ENCODE measurements around the gene MIER1.

MIER1 gene

DNA sequence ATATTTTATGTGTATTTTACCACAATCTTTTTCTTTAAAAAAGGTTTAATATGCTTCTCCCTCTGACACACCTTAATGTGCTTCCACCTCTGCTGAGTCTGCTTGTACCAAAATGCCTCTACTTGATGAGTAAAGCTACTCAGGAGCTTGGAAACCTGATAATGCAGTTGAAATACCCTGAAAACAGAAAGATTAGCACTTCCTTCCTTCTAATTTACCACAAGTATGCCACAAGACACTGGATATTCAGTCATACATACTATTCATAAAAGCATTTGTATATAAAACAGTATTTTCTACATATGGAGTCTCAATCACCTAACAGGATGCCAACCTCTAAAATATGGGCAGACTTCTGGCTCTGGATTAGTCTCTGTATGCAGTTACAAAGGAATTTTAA is 74.2 kb downstream of the MIER1 start:
- Histone ChIP-seq H3K4me1 (ENCODE audit: insufficient read depth, low read length) (peaks cover 6% of the 10 kb centered on the region; the same call in 1 of the 2 replicates), H3K9me3 (ENCODE audit: control insufficient read depth, insufficient read depth, low read length) (no peaks in the 10 kb centered on the region), H3K36me3 (ENCODE audit: insufficient read depth, low read length) (no peaks in the 10 kb centered on the region), H3K9ac (ENCODE audit: low read depth, low read length) (no peak overlapping the region)

DNA sequence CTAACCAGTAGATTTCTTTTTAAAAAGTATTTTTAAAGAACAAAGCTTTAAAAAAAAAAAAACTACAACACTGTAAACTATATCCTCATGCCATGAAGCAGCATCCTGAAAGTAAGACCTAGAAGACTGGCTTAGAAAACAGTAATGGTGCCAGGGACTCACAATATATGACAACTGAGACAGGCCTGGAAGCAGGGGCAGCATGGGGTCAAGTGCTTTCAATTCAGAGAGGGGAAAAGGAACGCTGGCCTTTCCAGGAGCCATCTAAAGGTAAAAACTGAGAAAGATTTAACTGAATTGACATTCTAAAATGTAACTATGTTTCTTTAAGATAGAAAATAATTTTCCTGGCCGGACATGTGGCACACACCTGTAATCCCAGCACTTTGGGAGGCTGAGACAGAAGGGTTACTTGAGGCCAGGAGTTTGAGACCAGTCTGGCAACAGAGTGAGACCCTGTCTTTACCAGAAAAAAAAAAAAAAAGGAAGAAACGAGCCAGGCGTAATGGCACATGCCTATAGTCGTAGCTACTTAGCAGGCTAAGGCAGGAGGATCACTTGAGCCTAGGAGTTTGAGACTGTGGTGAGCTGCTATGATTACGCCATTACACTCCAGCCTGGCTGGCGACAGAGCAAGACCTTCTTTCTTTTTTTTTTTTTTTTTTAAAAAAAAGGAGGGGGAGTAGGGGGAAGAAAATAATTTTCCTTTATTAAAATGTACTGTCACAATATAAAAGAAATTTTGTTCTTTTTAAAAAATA is 75.0 kb downstream of the MIER1 start:
- Histone ChIP-seq H3K4me1 (ENCODE audit: insufficient read depth, low read length) (peaks cover 6% of the 10 kb centered on the region; the same call in 1 of the 2 replicates), H3K9ac (ENCODE audit: low read depth, low read length) (no peak overlapping the region), H3K9me3 (ENCODE audit: control insufficient read depth, insufficient read depth, low read length) (no peaks in the 10 kb centered on the region), H3K36me3 (ENCODE audit: insufficient read depth, low read length) (no peaks in the 10 kb centered on the region)

DNA sequence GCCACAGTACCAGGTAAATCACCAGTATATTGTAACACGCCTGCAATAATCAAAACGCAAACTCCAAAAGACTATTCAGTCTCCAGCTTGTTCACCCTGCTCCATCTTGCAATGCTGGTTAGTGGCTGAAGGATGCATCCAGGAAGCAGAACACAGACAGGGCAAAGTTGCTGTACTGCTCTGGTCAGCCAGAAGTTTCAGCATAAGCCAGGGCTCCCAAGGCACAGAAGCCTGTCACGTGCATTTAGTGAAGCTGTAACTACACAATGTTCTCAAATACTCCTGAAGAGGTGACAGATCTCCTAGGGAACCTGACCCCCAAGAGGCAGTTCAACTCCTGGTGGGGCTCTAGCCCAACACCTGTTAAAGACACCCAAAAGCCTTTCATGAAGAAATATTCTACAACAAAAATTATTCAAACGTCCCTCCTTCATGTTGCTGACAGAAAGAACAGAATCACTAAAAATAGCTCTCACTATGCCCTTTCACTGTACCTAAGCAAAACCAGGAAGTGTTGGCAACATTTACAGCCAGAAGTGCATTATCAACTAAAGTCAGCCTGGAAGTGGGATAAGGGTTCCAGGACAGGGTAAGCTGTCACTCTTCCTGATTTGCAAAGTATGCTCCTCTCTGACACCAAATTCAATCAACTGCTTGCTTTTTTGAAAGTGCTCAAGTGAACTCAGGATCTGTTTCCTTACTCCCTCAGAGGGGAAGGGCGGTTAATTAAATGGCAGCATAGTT is 77.1 kb downstream of the MIER1 start:
- no peaks in the 10 kb centered on the region for H3K36me3 ChIP-seq (ENCODE audit: insufficient read depth, low read length)
- no peaks in the 10 kb centered on the region for H3K9me3 ChIP-seq (ENCODE audit: control insufficient read depth, insufficient read depth, low read length)
- H3K9ac ChIP-seq (ENCODE audit: low read depth, low read length) = no peak overlapping the region
- peaks cover 6% of the 10 kb centered on the region; the same call in 1 of the 2 replicates for H3K4me1 ChIP-seq (ENCODE audit: insufficient read depth, low read length)

DNA sequence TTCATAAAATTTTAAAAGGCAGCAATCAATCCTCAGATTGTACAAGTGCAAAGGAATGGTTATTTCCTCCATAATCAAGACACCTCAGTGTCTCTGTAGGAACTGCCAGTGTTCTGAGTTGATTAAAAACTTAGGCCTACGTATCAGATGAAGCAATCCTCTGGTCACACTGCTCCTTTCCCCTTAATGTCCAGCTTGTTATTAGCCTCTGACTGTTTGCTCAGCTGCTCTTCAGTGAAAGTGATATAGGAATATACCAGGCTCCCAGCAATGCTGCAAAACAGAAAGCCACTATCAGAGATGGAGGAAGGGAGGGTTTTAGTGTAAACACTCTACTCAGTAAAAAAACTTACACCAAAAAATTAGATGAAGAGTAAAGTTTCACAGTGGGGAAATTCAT is 79.4 kb downstream of the MIER1 start:
- Histone ChIP-seq H3K9ac (ENCODE audit: low read depth, low read length) (no peak overlapping the region), H3K4me1 (ENCODE audit: insufficient read depth, low read length) (peaks cover 6% of the 10 kb centered on the region; the same call in 1 of the 2 replicates), H3K36me3 (ENCODE audit: insufficient read depth, low read length) (no peaks in the 10 kb centered on the region), H3K9me3 (ENCODE audit: control insufficient read depth, insufficient read depth, low read length) (no peaks in the 10 kb centered on the region)

DNA sequence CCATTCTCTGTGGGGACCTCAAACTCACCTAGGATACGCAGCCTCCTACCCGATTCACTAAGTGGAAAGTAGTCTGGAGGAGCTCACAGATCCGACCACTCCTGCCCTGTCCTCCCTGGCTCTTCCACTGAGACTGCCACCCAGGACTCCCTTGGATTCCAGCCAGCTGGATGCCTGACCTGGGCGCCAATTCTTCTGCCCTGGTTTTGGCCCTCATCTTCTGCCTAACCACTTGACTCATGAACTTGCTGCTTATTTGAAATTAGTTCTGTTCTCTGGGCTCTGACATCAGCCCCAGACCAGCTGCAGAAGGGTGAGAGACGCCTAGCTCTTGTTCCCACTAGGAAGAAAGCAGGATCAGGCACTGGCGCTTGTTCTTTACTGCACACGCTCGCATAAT is 80.3 kb downstream of the MIER1 start:
- H3K36me3 ChIP-seq (ENCODE audit: insufficient read depth, low read length) = no peaks in the 10 kb centered on the region
- no peaks in the 10 kb centered on the region for H3K9me3 ChIP-seq (ENCODE audit: control insufficient read depth, insufficient read depth, low read length)
- H3K4me1 ChIP-seq (ENCODE audit: insufficient read depth, low read length) = 0 out of 2 replicates have a peak, but pooled peaks cover under 1% of the 10 kb centered on the region
- no peak overlapping the region for H3K9ac ChIP-seq (ENCODE audit: low read depth, low read length)

DNA sequence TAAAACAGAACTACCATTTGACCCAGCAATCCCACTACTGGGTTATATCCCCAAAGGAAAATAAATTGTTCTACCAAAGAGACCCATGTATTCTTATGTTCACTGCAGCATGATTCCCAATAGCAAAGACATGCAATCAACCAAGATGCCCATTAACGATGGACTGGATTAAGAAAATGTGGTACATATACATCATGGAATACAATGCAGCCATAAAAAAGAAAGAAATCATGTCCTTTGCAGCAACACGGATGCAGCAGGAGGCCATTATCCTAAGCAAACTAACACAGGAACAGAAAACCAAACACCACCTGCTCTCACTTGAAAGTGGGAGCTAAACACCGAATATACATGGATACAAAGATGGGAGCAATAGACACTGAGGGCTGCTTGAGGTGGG is 85.0 kb downstream of the MIER1 start:
- no peak overlapping the region for H3K9ac ChIP-seq (ENCODE audit: low read depth, low read length)
- H3K36me3 ChIP-seq (ENCODE audit: insufficient read depth, low read length) = no peaks in the 10 kb centered on the region
- H3K4me1 ChIP-seq (ENCODE audit: insufficient read depth, low read length) = no peaks in the 10 kb centered on the region
- no peaks in the 10 kb centered on the region for H3K9me3 ChIP-seq (ENCODE audit: control insufficient read depth, insufficient read depth, low read length)

DNA sequence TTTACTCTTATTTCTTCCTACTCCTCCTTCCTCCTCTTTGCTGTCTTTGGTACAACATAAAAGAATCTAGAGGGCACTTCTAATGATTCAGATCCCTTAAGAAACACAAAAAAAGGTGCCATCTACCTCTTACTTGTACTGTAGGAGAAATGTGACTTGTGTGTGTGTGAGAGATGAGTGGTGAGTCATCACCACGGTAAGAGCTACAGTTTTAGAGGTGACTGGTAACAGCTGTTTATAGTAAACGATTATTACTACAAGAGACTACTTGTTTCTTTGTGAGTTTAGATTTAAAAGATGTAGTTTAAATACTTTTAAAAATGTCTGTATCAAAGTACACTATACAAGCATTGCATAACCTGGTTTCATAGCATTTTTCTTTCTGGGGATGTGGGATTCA is 88.8 kb downstream of the MIER1 start:
- Histone ChIP-seq H3K9ac (ENCODE audit: low read depth, low read length) (no peak overlapping the region), H3K36me3 (ENCODE audit: insufficient read depth, low read length) (no peaks in the 10 kb centered on the region), H3K4me1 (ENCODE audit: insufficient read depth, low read length) (peaks cover 7% of the 10 kb centered on the region), H3K9me3 (ENCODE audit: control insufficient read depth, insufficient read depth, low read length) (no peaks in the 10 kb centered on the region)

DNA sequence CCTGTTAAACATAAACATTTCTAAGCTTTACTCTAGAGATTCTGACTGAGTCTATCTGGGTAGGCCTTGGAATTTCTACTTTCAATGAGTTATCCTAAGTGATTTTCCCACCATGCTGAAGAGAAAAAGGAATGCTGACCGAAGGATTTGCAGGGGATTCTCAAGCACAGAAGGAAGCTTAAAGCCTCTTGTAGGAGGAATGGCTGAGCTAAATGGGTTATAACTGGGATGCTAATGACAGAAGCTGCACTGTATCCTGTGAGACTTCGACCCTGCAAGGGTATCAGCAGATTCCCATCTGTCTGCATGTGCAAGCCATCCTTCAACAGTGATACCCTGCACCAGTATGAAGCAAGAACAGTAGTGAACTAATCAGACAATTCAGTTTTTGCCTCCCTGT is 93.8 kb downstream of the MIER1 start:
- peaks cover 35% of the 10 kb centered on the region for H3K4me1 ChIP-seq (ENCODE audit: insufficient read depth, low read length)
- H3K9ac ChIP-seq (ENCODE audit: low read depth, low read length) = no peak overlapping the region
- H3K36me3 ChIP-seq (ENCODE audit: insufficient read depth, low read length) = no peaks in the 10 kb centered on the region
- no peaks in the 10 kb centered on the region for H3K9me3 ChIP-seq (ENCODE audit: control insufficient read depth, insufficient read depth, low read length)

DNA sequence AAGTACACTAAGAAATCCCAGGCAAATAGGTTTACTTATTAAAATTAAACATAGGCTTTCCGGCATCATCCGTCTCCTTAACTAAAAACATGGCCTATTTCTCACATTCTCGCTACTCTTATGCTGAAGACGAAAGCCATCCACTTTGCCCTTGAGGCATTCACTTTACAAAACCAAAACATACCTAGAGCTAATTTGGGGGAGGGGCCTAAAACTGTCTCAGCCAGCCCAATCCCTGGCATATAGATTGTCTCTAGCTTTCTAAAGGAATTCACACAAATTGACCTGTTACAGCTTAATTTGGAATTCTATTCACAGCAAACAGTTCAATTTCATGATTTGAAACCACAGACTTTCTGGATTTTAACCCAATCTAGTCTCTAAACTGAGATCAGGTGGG is 94.3 kb downstream of the MIER1 start:
- H3K9ac ChIP-seq (ENCODE audit: low read depth, low read length) = no peak overlapping the region
- no peaks in the 10 kb centered on the region for H3K36me3 ChIP-seq (ENCODE audit: insufficient read depth, low read length)
- H3K4me1 ChIP-seq (ENCODE audit: insufficient read depth, low read length) = peaks cover 35% of the 10 kb centered on the region

DNA sequence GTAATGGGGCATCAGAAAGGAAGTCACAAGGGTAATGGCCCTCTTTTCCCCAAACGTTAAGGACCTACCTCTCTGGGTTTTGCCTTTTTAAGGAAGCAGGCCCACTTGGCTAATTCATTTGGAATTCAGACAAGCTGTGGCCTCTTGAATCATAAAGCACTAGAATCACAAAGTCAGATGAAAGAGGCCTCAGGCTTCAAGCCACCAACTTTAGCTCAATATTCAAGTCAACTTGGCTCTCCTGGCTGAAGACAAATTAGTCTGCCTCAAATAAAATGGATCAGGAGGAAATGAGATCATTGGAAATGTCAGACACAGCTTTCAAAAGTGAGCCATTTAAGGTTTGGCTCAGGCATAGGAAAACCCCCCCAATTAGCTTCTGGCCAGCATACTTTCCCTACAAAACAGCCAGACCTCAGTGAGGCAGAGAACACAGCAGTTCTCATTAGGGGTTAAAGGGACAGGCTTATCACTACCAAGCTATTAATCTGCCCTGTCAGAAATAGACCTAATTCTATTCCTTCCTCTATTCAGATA is 94.9 kb downstream of the MIER1 start:
- Histone ChIP-seq H3K36me3 (ENCODE audit: insufficient read depth, low read length) (no peaks in the 10 kb centered on the region), H3K4me1 (ENCODE audit: insufficient read depth, low read length) (peaks cover 35% of the 10 kb centered on the region), H3K9ac (ENCODE audit: low read depth, low read length) (no peak overlapping the region), H3K9me3 (ENCODE audit: control insufficient read depth, insufficient read depth, low read length) (no peaks in the 10 kb centered on the region)

More for the DNA sequence above, 94.3 kb downstream of the MIER1 start:
- no peaks in the 10 kb centered on the region for H3K9me3 ChIP-seq (ENCODE audit: control insufficient read depth, insufficient read depth, low read length)

DNA sequence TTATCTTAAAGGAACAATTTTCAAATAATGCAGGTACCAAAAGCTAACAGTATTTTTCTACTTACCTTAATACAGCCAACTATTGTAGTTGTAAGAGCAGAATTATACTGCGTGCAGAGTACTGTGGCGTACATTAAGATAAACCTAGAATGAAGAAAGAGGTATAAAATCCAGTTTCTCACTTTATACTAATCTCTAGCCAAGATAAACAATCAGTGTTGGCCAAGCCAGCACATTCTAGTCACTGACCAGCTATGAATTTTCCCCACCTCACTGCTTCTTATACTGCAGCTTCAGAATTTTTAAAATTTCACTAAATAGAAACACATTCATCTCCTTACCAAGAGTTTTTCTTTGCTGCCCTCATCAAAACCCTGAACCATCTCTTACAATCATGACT is 95.5 kb downstream of the MIER1 start:
- Histone ChIP-seq H3K9me3 (ENCODE audit: control insufficient read depth, insufficient read depth, low read length) (no peaks in the 10 kb centered on the region), H3K36me3 (ENCODE audit: insufficient read depth, low read length) (no peaks in the 10 kb centered on the region), H3K9ac (ENCODE audit: low read depth, low read length) (no peak overlapping the region), H3K4me1 (ENCODE audit: insufficient read depth, low read length) (peaks cover 35% of the 10 kb centered on the region)

DNA sequence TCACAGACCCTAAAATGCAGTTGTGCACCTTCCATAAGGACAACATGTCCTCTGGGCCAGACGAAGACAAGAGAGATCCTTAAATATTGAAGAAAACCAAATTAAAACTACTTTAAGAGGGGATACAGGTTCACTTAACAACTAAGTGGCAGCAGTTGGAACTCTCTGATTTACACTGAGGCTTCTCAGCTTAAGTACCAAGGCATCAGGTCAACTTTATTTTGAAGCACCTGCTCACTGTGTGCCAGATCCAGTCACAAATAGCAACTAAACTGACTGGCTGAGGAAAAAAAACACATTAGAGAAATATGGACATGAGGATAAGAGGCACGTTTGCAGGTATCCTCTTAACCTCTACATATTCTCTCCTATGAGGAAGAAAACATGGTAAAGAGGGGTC is 96.0 kb downstream of the MIER1 start:
- Histone ChIP-seq H3K9ac (ENCODE audit: low read depth, low read length) (no peak overlapping the region), H3K9me3 (ENCODE audit: control insufficient read depth, insufficient read depth, low read length) (no peaks in the 10 kb centered on the region), H3K36me3 (ENCODE audit: insufficient read depth, low read length) (no peaks in the 10 kb centered on the region), H3K4me1 (ENCODE audit: insufficient read depth, low read length) (peaks cover 35% of the 10 kb centered on the region)

DNA sequence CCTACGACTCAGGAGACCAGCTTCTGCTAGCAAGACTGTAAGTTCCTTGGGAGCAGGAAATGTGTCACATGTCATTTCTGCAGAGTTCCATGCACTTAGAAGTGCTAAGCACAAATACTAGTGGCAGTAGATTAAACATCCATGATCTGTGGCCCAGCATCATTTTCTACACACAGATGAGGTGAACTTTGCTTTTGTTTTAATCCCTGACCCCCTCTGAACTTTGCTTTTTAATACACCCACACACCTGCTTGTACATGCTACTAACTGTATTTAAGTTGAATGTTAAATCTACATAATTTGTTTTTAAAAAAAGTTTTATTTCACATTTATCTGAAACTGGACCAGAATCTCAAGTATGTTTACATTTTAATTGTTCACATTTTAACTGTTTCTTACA is 104.7 kb downstream of the MIER1 start:
- H3K9ac ChIP-seq (ENCODE audit: low read depth, low read length) = no peak overlapping the region
- H3K4me1 ChIP-seq (ENCODE audit: insufficient read depth, low read length) = no peaks in the 10 kb centered on the region
- no peaks in the 10 kb centered on the region for H3K36me3 ChIP-seq (ENCODE audit: insufficient read depth, low read length)
- H3K9me3 ChIP-seq (ENCODE audit: control insufficient read depth, insufficient read depth, low read length) = no peaks in the 10 kb centered on the region

DNA sequence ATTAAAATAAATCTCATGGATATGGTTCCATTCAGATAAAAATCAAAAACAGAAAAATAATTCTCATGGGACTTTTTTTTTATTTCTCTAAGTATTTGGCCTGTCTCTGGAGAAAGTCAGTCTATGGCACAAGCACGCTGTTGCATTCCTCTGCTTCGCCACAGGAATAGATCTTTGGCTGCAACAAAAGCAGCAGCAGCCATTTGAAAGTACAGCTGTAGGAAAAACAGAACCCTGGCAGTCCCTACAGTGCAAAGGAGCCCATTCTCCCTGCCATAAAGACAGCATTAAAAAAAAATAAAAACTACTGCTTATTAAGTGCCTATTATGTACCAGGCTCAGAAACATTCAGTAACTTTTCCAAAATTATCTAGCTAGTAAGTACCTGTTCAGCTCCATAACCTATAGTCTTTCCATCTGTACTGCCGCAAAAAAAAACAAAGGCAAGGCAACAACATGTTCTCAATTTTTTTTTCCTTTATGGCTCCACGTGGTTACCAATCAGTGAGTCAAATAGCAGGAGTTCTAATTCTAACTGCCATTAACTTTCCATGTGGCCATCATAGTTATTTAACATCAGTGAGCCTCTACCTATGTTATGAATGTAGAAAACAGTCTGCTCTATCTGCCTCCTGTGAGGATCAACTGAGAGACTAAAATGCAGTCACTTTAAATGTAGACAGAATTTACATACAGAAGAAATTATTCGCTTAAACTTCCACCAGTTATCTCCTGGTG is 106.5 kb downstream of the MIER1 start:
- H3K9ac ChIP-seq (ENCODE audit: low read depth, low read length) = no peak overlapping the region
- H3K9me3 ChIP-seq (ENCODE audit: control insufficient read depth, insufficient read depth, low read length) = no peaks in the 10 kb centered on the region
- no peaks in the 10 kb centered on the region for H3K36me3 ChIP-seq (ENCODE audit: insufficient read depth, low read length)
- no peaks in the 10 kb centered on the region for H3K4me1 ChIP-seq (ENCODE audit: insufficient read depth, low read length)
